Inflammatory macrophage treated with lipopolysaccharide for 4 hours (primary cell): ENCODE measurements around the gene PIEZO2.
"Not testable (repeated sequence)": the region's sequence is repeated elsewhere in the genome, so short reads cannot be mapped to it uniquely, and the experiment has no call there.

Experiments used
- DNase-seq: peaks from one replicate; pipeline ENCODE4 v3.0.0-alpha.2; 2020

Gene PIEZO2

DNA sequence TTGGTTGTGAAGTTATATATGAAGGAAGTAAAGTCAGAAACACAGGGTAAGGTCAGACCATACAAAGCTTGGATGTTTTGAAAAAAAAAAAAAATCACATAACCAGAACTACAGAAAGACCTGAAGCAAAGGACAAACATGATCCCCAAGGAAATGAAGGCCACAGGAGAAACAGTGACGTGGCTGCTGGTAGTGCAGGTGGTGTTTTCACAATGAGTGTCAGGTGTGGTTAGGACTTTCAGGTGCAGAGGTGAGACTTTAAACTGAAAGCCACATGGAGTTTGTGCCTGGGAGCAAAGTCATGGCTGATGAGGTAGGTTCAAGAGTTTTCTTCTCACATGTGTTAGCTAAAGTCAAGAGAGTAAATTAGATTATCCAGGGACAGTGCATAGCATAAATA, 270.7 kb downstream of the PIEZO2 start:
- DNase-seq: no peak

- DNase-seq: no peak
These were observed 271.4 kb downstream of the PIEZO2 start for GRCh38 chr18:10877987-10878386.

DNA sequence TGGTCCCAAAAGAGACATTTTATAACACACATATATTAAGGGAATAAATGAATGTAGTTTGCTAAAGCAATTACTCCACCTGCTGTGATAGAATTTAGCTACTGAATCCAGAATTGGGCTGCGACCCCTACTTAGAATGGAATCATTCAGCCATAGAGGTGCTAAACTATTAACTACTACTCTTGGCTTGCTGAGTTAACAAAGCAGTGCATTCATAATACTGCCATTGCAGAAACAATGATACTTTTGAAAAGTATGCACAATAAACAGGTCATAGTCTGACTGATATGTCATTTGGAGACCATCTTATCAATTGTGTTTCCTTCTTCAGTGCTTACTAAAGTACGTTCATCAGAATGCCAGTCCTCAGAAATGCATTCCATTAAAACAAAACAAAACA, 273.6 kb downstream of the PIEZO2 start:
- no peak for DNase-seq

GRCh38 chr18:10872304-10872703, 277.1 kb downstream of the PIEZO2 start:
- DNase-seq: no peak

DNA sequence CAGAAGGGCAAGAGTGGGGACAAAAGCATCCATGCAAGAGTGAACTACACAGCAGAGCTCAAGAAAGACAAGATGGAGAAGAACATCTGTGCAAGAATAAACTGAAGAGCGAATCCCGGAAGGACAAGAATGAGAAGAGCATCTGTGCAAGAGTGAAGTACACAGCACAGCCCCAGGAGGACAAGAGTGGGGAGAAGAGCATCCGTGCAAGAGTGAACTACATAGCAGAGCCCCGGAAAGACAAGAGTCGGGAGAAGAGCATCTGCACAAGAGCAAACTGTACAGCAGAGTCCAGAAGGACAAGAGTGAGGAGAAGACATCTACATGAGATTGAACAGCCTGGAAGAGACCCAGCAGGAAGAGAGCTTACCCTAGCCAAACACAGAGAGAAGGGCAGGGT, 284.6 kb downstream of the PIEZO2 start:
- no peak for DNase-seq

DNA sequence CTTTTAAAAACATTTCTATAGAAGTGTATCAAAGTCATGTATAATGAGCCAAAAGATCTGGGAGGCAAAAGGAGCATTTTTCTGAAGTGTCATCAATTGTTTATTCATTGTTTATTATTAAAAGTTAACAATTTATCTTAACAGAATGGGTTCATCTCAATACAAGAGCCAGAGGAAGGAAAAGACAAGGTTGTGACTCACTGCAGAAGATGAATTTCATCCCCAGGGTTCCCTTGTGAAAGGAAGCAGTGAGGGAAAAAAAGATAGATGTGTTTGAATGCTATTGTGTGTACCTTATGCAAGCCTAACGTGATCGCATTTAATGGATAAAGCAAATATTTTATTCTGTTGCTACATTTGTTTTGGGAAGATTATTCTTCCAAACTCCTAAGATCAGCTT, 286.3 kb downstream of the PIEZO2 start:
- no peak for DNase-seq

DNA sequence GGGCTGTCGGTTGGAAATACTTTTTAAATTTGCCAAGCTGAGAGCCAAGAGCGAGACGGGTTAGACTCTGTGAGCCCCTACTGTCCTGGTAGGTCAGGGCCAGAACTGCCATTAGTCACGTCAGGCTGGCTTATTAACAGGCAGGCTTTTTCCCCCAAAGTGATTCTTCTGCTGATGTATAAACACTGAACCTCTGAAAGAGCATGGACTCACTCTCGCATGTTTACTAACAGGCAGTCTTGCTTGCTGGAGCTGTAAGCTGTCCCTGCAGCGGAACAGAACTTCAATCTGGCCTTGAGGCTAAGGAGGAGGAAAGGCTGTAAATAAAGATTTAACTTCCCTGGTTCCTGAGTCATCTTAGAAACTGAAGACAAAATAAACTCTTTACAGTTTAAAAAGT, 288.4 kb downstream of the PIEZO2 start:
- no peak for DNase-seq

GRCh38 chr18:10860382-10860781, 289.0 kb downstream of the PIEZO2 start:
- no peak for DNase-seq

GRCh38 chr18:10858477-10858876, 290.9 kb downstream of the PIEZO2 start:
- no peak for DNase-seq

DNA sequence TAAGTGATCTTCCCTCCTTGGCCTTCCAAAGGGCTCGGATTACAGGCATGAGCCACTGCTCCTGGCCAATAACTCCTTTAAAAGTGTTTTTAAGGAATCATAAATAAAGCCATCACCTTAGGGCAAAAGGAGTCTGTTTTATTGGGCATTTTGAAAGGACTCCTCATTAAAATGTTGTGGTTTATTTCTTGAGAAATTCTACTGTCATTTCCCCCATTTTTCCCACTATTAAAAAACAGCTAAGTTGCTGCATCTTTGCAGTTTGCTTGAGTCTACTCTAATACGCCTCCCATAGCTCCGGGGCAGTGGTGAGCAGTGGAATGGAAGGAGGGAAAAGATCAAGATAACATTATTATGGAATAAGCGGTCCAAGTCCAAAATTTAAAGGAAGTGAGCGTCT, 293.2 kb downstream of the PIEZO2 start:
- no peak for DNase-seq

DNA sequence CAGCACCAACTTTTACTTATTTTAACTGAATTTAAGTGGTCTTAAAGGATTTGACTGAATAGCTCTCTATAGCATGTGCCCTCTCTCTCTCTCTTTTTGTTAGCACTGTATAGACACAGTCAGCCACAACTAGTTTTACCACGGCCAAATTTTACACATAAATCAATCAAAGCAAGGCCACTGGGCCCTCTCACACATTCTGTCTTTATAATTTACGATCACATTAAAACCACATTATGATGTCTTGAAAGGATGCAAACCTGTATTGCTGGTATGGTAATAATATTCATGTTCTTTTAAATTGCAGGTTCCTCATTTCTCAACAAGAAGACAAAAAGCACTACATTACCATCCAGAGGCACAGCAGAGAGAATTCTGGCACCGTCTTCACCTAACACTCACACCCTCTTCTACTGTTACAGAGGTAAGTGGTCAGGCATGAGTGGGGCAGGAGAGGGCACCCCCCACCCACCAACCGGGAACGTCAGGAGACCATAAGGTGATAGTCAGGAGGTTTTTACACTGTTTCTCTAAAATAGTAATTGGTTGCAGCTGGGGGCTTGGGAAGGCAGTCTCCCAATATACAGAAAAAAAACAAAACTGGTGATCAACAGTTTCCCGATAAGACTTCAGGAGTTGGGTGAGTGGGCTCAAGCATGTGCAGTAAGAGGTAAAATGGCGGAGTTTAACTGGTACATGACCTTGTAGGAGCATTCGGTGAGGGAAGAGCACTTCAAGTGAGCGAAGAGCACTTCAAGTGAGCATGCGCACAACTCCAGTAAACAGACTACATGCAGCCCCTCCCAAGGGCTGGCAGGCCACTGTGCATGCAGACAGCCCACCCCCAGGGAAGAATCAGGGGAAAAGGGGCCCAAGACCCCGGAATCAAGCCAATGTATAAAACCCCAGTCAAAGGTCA, 296.7 kb downstream of the PIEZO2 start:
- DNase-seq: no peak

DNA sequence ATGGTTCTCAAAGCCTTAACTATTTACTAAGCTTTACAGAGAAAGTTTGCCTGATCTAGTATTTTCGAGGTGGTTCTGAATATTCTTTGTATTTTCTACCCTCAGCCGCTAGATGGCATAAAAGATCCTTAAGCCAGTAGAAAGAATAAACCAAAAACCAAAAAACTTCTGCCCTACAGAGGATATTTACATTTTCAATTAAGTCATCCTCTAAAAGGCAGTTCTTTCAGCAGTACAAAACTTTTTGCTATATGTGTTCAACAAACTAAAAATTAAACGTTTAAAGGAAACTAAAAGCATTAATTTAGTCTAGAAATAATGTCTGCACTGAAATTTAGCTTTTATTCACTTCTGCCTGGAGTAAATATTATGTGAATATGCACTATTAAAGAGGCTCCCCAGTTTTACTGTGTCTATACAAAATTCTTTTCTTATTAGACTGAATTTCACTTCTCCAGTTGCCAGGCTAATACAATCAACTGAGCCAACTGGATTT, 297.5 kb downstream of the PIEZO2 start:
- DNase-seq: peak; percentile 55

- peak; percentile 52 for DNase-seq
These were observed 298.5 kb downstream of the PIEZO2 start for GRCh38 chr18:10850840-10851239.

DNA sequence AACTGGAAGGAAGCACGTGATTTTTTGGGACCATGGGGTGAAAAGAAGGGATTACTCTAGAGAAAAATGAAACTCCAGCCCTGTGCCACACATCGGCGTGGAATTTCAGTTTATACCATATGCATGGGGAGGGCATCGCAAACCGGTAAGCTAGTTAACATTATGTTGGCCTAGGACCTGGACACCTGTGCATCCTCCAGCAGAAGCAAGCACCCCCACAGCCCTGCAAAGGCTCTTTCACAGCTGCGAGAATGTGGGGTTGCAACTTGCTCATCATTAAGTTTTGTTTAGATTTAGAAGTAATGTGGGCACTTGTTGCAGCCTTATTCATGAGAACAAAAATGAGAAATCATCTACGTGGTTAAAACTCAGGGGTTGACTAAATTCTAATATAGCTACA, 299.2 kb downstream of the PIEZO2 start:
- DNase-seq: no peak

DNA sequence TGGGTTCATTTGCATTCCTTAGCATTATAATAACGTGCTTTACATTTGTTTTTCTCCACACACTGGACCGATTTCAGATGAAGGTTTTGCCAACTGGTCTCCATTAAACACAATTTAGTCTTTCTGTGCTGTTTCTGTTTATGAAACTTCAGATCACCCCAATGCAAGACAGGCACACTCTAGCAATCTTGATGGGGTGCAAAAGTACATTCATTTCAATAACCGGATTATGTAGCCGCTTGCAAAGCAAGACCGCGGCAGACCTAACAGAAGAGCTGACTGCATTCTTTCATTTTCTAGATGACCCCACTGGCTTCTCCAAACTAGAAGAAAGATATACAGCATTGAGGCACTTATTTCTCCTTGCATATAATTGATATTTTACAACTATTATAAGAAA, 301.5 kb downstream of the PIEZO2 start:
- DNase-seq: no peak

GRCh38 chr18:10847408-10847790, 302.0 kb downstream of the PIEZO2 start:
- no peak for DNase-seq

- no peak for DNase-seq
These were observed 302.5 kb downstream of the PIEZO2 start for GRCh38 chr18:10846657-10847407.

GRCh38 chr18:10846035-10846434, 303.3 kb downstream of the PIEZO2 start:
- DNase-seq: not testable (repeated sequence)

GRCh38 chr18:10843565-10843964, 305.8 kb downstream of the PIEZO2 start:
- DNase-seq: no peak

DNA sequence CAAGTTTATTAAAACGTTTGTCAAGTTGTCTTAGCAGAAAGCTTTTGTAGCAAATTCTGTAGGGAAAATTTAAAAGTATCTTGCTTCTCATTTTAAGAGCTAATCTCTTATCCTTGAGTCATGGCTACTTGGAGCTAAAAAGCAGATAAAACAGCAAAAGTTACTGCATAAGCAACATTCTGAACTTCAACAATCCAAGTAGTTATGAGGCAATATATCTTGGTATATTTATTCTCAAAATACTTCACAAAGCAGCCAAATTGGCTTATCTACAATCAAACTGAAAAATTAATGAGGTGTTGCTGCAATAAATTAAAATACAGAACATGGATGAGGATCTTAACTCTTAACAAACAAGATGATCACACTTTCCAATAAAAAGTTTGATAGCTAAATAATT, 306.5 kb downstream of the PIEZO2 start:
- no peak for DNase-seq

DNA sequence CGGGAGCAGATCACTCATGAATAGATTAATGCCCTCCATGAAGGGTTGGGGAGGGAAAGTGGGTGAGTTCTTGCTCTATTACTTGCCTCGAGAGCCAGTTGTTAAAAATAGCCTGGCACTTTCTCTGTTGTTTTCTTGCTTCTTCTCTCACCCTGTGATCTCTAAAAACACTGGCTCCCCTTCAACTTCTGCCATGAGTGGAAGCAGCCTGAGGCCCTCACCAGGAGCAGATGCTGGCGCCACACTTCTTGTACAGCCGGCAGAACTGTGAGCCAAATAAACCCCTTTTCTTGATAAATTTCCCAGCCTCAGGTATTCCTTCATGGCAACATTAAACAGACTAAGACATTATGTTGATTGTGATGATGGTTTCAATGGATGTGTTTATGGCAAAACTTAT, 307.0 kb downstream of the PIEZO2 start:
- no peak for DNase-seq

DNA sequence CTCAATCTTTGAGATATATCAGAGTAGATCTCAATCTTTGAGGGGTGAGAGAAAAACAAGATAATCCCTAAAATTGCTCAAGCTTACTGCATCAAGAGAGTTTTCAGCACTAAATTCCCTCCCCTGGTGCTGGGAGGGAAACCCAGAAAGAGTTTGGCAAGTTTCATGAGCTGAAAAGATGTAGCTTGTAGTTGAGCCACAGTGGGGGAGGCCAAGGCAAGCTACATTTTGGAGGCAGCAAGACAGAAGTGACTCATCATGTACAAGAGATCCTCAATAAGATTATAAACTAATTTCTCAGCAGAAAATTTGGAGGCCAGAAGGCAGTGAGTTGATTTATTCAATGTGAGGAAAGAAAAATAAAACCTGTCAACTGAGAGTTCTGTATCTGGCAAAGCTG, 308.2 kb downstream of the PIEZO2 start:
- no peak for DNase-seq

DNA sequence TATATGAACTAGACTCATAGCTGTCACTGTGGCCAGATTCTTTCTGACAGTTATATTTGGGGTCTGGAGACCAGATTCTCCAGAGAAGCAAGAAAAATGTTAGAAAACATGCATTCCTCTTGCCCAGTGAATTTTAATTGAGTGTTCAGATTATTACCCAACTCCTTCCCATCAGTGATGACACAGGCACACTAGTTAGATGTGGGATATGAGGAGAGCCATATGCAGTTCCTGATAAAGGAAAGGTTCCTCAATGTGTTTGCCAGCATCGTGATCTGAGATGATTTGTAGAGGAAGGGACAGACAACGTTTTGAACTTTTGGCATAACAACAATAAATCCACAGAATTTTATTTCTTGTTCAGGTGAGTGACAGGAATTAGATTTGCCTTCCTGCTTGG, 308.6 kb downstream of the PIEZO2 start:
- DNase-seq: no peak

GRCh38 chr18:10839421-10839820, 309.9 kb downstream of the PIEZO2 start:
- no peak for DNase-seq
